HT-29 (cell line): ENCODE measurements around the gene WDHD1. TPM values are rescaled to one million over a fixed set of nuclear protein-coding genes. Genes with fewer than 3 reads are reported as not detected.
"Not testable (repeated sequence)": the region's sequence is repeated elsewhere in the genome, so short reads cannot be mapped to it uniquely, and the experiment has no call there.

ENCODE experiments used
- DNase-seq: peaks from one replicate; pipeline ENCODE4 v3.0.0-alpha.2; 2015; ENCODE audit warnings: low spot score
- total RNA-seq: library from RNA; depleted of rRNA; stranded (reverse); fragments of >200 nt; shearing (Covaris generic); gene quantifications from 2 replicates; pipeline ENCODE4 v1.2.3, GENCODE V29; 2014

WDHD1 gene
- total RNA-seq, 1 experiment from 2014 or later: 4.3 TPM

DNA sequence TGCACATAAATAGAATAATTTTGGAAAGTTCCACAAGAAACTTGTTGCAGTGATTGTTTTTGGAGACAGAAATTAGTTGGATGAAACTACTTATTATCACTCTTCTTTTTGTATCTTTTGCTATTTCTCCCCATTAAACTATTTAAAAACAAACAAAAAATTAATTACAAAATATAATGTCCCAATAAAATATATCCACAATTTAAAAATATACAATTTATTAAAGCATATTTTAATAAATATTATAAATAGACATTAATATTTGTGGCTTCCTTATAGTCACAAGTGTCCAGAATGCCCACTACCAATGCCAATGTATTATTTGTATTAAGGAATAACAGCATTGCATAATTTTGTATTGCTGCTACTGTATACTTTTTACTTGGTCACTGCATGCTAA, 71.8 kb downstream of the WDHD1 start:
- DNase-seq: no peak

DNA sequence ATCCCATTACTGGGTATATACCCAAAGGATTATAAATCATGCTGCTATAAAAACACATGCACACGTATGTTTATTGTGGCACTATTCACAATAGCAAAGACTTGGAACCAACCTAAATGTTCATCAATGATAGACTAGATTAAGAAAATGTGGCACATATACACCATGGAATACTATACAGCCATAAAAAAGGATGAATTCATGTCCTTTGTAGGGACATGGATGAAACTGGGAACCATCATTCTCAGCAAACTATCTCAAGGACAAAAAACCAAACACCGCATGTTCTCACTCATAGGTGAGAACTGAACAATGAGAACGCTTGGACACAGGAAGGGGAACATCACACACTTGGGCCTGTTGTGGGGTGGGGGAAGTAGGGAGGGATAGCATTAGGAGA, 73.3 kb downstream of the WDHD1 start:
- not testable (repeated sequence) for DNase-seq

DNA sequence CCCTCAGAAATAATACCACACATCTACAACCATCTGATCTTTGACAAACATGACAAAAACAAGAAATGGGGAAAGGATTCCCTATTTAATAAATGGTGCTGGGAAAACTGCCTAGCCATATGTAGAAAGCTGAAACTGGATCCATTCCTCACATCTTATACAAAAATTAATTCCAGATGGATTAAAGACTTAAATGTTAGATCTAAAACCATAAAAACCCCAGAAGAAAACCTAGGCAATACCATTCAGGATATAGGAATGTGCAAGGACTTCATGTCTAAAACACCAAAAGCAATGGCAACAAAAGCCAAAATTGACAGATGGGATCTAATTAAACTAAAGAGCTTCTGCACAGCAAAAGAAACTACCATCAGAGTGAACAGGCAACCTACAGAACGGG, 74.1 kb downstream of the WDHD1 start:
- DNase-seq: not testable (repeated sequence)

- DNase-seq: no peak
Measured at GRCh38 chr14:54947230-54947629, 79.7 kb downstream of the WDHD1 start.

- DNase-seq: no peak
Measured at GRCh38 chr14:54946500-54946899, 80.4 kb downstream of the WDHD1 start.

GRCh38 chr14:54944737-54945391, 82.0 kb downstream of the WDHD1 start:
- DNase-seq: no peak

- no peak for DNase-seq
Measured at GRCh38 chr14:54942913-54943312, 84.0 kb downstream of the WDHD1 start.

DNA sequence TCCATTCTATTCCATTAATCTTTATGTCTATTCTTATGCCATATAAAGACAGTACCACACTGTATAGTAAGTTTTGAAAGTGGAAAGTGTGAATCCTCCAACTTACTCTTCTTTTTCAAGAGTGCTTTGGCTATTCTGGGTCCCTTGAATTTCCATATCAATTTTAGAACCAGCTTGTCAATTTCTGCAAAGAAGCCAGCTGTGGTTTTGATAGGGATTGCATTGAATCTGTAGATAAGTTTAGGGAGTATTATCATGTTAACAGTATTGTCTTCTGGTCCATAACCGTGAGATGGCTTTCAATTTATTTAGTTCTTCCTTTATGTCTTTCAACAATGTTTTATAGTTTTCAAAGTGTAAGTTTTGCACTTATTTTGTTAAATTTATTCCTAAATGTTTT, 90.1 kb downstream of the WDHD1 start:
- DNase-seq: no peak

DNA sequence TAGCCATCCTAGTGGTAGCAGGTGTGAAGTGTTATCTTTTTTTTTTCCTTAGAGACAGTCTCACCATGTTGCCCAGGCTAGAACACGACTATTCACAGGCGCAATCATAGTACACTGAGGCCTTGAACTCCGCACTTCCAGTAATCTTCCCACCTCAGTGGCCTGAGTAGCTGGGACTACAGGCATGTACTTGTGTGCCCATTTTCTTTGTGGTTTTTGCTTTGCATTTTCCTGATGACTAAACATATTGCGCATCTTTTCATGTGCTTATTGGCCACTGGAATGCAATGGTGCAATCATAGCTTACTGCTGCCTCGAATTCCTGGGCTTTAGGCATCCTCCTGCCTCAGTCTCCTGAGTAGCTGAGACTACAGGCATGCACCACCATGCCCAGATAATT, 90.9 kb downstream of the WDHD1 start:
- DNase-seq: no peak

GRCh38 chr14:54935100-54935499, 91.8 kb downstream of the WDHD1 start:
- DNase-seq: no peak

DNA sequence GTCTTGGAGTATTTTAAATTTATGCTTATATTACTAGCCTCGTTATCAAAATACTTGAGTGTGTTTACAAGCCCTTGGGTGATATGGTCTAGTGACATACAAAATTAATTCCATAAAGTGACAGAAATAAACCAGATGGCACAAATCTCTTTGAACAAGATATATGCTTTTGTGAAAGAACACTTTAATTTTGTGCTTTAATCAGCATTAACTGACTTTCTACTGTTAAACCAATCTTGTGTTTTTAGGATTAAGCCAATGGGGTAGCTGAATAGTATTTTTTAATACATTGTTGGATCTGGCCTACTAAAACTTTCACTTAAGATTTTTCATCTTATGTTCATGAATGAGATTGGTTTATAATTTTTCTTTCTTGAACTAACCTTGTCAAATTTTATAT, 93.9 kb downstream of the WDHD1 start:
- DNase-seq: no peak

DNA sequence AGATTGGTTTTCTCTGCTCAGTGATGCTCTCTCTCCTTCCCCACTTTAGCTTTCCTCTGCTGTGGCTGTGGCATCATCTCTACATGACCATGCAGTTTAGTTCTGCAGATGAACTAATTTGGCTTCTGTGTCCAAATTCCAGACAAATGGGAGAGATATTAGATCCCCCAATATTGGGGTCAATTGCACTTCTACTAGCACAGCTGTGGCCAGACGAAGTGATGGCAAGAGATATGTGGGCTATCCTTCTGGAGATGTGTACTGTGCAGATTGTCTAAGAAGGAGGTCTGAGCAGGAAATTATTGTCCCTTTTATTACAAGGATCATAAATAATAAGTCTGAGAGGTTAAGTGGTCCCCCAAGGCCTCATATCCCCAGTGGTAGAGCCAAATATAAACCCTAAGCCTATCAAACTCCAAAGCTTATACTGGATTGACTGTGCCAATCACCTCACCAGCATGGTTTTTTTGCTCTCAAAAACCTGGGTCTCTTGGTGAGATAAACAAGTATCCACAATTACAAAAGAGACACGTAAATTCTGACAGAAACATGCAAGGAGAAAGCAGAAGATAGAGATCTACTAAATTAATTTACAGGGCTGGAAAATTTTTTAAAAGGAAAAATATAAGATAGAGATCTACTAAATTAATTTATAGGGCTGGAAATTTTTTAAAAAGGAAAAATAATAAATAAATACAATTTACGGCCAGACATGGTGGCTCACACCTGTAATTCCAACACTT, 95.1 kb downstream of the WDHD1 start:
- DNase-seq: no peak

DNA sequence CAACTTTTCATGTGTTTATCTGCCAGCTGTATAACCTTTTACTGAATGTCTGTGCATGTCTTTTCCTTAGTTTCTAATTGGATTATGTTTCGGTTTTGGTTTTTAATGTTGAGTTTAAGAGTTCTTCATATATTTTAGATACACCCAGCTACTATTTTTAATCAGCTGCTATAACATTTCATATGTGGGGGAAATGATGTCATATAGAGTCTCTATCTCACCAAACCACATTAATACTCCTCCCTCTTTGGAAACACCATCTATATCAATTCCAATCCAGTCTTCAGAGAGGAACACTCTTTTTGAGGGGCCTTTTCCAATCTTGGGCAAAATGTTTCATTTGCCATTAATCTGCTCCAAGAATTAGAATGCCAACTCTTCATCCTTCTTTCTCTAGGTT, 95.8 kb downstream of the WDHD1 start:
- DNase-seq: no peak

GRCh38 chr14:54929556-54929955, 97.3 kb downstream of the WDHD1 start:
- no peak for DNase-seq

DNA sequence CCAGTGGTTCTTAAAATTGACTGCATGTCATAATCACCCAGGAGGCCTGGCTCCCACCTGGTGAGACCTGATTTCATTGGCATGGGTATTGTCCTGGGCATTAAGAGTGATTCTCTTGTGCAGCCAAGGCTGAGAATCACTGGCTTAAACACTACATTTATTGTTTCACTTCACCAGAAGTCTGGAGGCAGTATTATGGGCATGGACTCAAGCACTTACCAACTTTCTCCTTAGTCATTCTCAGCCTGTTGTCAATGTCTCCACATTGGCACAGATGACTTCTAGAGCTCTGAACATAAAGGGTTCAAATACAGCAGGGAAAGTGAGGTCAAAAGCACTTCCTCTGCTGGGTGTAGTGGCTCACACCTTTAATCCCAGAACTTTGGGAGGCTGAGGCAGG, 98.7 kb downstream of the WDHD1 start:
- no peak for DNase-seq

- DNase-seq: no peak
Measured at GRCh38 chr14:54927551-54927950, 99.3 kb downstream of the WDHD1 start.

- DNase-seq: not testable (repeated sequence)
Measured at GRCh38 chr14:54926570-54926969, 100.3 kb downstream of the WDHD1 start.

GRCh38 chr14:54922598-54922997, 104.3 kb downstream of the WDHD1 start:
- no peak for DNase-seq

- no peak for DNase-seq
Measured at GRCh38 chr14:54920052-54920451, 106.8 kb downstream of the WDHD1 start.

GRCh38 chr14:54919330-54919729, 107.6 kb downstream of the WDHD1 start:
- no peak for DNase-seq

DNA sequence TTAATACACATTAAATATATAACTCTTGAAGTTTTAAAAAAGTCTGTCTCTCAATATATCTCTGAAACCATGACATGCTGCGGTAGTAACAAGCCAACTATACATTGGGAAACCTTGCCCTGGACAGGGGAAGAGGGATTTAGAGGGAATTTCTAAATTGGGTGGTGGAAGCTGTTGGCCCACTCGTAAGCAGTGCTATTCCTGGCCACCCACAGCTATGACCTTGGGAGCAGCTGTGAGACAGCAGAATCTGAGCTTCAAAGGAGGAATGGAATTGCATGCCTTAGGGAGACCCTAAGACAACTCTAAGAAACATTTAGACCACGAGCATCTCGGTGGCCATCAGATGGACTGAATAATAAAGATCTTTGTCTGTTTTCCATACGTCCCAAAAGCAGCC, 108.5 kb downstream of the WDHD1 start:
- no peak for DNase-seq

DNA sequence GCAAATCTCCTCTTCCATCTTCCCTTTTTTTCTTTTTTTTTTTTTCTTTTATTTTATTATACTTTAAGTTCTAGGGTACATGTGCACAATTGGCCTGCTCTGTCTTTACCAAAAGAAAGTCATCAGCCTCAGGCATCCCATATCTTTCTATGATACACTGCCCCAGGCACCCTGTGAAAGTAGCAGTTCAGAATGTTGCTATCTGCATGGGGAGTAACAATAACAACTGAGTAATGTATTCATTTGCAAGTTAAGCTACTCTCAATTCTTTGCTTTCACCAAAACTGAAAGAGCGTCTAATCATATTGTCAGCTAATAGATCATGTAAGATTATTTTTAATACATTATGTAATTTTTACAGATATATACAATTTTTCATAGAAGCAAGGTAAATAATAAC, 110.8 kb downstream of the WDHD1 start:
- DNase-seq: no peak

GRCh38 chr14:54909817-54910558, 116.9 kb downstream of the WDHD1 start:
- no peak for DNase-seq
